LNCaP clone FGC (cell line): Measurements from ENCODE around the gene BTBD9.

Experiments used
- DNase-seq: peaks from one replicate; pipeline ENCODE4 v3.0.0-alpha.2; 2011; ENCODE audit warnings: low read depth
- H3K4me3 ChIP-seq: 2 replicates; pipeline ENCODE4 v1.5.1; 2011; ENCODE audit warnings: mild to moderate bottlenecking, low read depth, low read length, control low read depth
- CTCF ChIP-seq: IDR thresholded peaks from 2 replicates; pipeline ENCODE4 v1.5.1; 2012; ENCODE audit warnings: mild to moderate bottlenecking; ENCODE audit not compliant: control insufficient read depth, insufficient read depth; ENCODE audit errors: extremely low read depth

Gene BTBD9

DNA sequence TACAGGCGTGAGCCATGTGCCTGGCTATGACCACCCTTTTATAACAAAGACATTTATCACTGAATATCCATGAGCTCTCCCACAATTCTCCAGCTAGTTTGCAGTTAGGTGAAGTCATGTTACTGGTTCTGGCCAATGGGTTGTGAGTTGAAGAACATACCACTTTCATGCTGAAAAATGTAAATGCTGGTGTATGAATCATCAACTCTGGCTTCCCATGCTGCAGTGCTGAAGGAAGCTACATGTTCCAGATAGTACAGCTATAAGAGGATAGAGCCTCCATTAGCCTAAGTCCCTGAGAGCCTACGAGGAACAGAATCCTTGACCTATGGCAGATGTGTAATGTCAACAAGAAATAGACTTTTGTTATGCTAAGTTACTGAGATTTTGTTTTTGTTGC is 180.4 kb downstream of the BTBD9 start:
- TF ChIP-seq CTCF, result no peak

GRCh38 chr6:38453861-38454260 is 185.9 kb downstream of the BTBD9 start:
- TF ChIP-seq CTCF, result no peak
- no peak overlapping the region for H3K4me3 ChIP-seq
- no peak for DNase-seq

More for the DNA sequence above, 180.4 kb downstream of the BTBD9 start:
- no peak for DNase-seq
- H3K4me3 ChIP-seq, result no peak overlapping the region

GRCh38 chr6:38452816-38453660 is 186.7 kb downstream of the BTBD9 start:
- no peak for TF ChIP-seq CTCF
- no peak for DNase-seq
- H3K4me3 ChIP-seq, result no peak overlapping the region

- no peak for DNase-seq
- H3K4me3 ChIP-seq, result no peak overlapping the region
- no peak for TF ChIP-seq CTCF
Measured at GRCh38 chr6:38450717-38451116, 189.0 kb downstream of the BTBD9 start.

GRCh38 chr6:38445925-38446324 is 193.8 kb downstream of the BTBD9 start:
- no peak for TF ChIP-seq CTCF
- no peak for DNase-seq
- no peak overlapping the region for H3K4me3 ChIP-seq

GRCh38 chr6:38445336-38445735 is 194.4 kb downstream of the BTBD9 start:
- DNase-seq, result no peak
- H3K4me3 ChIP-seq, result no peak overlapping the region
- TF ChIP-seq CTCF, result no peak
